ENCODE results near the gene ATP9B. TPM values are rescaled to one million over a fixed set of nuclear protein-coding genes. Genes with fewer than 3 reads are reported as not detected.

The ATP9B gene
- total RNA-seq, 1 experiment from 2014 or later, result 20.9 TPM

DNA sequence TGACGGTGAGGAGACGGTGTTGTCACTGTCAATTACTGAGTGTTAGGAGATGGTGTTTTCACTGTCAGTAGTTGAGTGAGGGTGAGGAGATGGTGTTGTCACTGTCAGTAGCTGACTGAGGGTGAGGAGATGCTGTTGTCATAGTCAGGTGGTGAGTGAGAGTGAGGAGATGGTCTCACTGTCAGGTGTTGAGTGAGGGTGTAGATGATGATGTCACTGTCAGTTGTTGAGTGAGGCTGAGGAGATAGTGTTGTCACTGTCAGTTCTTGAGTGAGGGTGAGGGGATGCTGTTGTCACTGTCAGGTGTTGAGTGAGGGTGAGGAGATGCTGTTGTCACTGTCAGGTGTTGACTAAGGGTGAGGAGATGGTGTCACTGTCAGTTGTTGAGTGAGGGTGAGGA is 3.4 kb upstream of the ATP9B start:
- Histone ChIP-seq H3K9me3 (ENCODE audit: control insufficient read depth, low read depth, low read length) (no peaks in the 10 kb centered on the region), H3K56ac (ENCODE audit: insufficient read length, low read depth, low read length) (no peak overlapping the region), H3K79me2 (ENCODE audit: insufficient read depth, low read length) (peaks cover 3% of the 10 kb centered on the region; the same call in 1 of the 2 replicates), H3K4me2 (ENCODE audit: insufficient read depth, insufficient read length, low read length) (no peak overlapping the region), H3K18ac (ENCODE audit: insufficient read length, low read depth, low read length) (no peak overlapping the region), H3K9ac (ENCODE audit: extremely low read depth, insufficient read length, low read length) (no peak overlapping the region), H2BK20ac (ENCODE audit: low read depth, low read length, poor library complexity, severe bottlenecking) (no peak overlapping the region), H4K5ac (ENCODE audit: insufficient read length, low read depth, low read length) (no peak overlapping the region), H2BK5ac (ENCODE audit: insufficient read length, low read length) (no peak overlapping the region), H3K23ac (ENCODE audit: insufficient read length, low read depth, low read length) (no peak overlapping the region), H2BK120ac (ENCODE audit: low read depth, low read length, poor library complexity, severe bottlenecking) (no peak overlapping the region), H4K91ac (ENCODE audit: insufficient read length, low read depth, low read length) (no peak overlapping the region), H2AK5ac (ENCODE audit: insufficient read length, low read length) (no peak overlapping the region), H4K8ac (replicated peaks; ENCODE audit: insufficient read length, low read depth, low read length) (no peak overlapping the region), H2BK12ac (ENCODE audit: insufficient read length, low read depth, low read length) (no peak overlapping the region), H2AFZ (ENCODE audit: low read length) (no peak overlapping the region), H3K4ac (ENCODE audit: low read depth, low read length) (no peak overlapping the region), H3K27me3 (ENCODE audit: insufficient read depth, low read length) (peaks cover 7% of the 10 kb centered on the region; the same call in 1 of the 2 replicates), H3T11ph (ENCODE audit: low read length) (no peak overlapping the region), H3K23me2 (ENCODE audit: insufficient read length, low read depth, low read length, poor library complexity, severe bottlenecking) (peaks cover 8% of the 10 kb centered on the region), H3K14ac (ENCODE audit: insufficient read depth, low read length) (no peak overlapping the region), H3K4me1 (ENCODE audit: insufficient read depth, low read length) (no peaks in the 10 kb centered on the region), H3K27ac (ENCODE audit: insufficient read length, low read depth, low read length) (no peak overlapping the region), H3K79me1 (ENCODE audit: insufficient read depth, low read depth, low read length, poor library complexity, severe bottlenecking) (no peaks in the 10 kb centered on the region), H2BK15ac (ENCODE audit: low read depth, low read length) (no peak overlapping the region), H4K20me1 (ENCODE audit: control insufficient read depth, insufficient read depth, insufficient read length) (no peaks in the 10 kb centered on the region)
- TF ChIP-seq CTCF (conservative IDR thresholded peaks at IDR 0.05), result no peak
- Mint-ChIP-seq H3K27me3 (ENCODE audit: low read depth) (peaks cover 39% of the 10 kb centered on the region), H3K4me3 (no peak overlapping the region; a peak in 1 of 5 replicates), H3K36me3 (ENCODE audit: insufficient read depth in 1 of 3, low read depth in 3 of 3) (peaks cover 6 to 22% (median 7%) of the 10 kb centered on the region in 3 experiments; a peak in 5 of 7 replicates), H3K4me1 (peaks cover 4 to 6% of the 10 kb centered on the region in 2 experiments), H3K27ac (no peak overlapping the region), H3K9me3 (peaks cover 26 to 28% of the 10 kb centered on the region in 2 experiments)
- no CpG with 5 or more reads among the region's 2 CpGs for WGBS (ENCODE audit: extremely low coverage, insufficient read length, low lambda C conversion rate)
- no peak for DNase-seq
